ENCODE results near the gene TMEM167A. TPM values are rescaled to one million over a fixed set of nuclear protein-coding genes. Genes with fewer than 3 reads are reported as not detected.

TMEM167A gene
- total and polyA plus RNA-seq, 12 donors, result 23.9 to 164 (median 86.1) TPM

GRCh38 chr5:83055166-83055565, 22.0 kb downstream of the TMEM167A start:
- H3K4me1 ChIP-seq (replicated peaks in 1 of 2), result peaks cover 0 to 10% of the 10 kb centered on the region in 2 donors
- TF ChIP-seq POLR2A (IDR thresholded peaks at IDR 0.05), result no peak
- intact Hi-C loops (cut with DNase I), result no loop called here

GRCh38 chr5:83050723-83051340, 26.4 kb downstream of the TMEM167A start:
- Histone ChIP-seq H3K4me1 (replicated peaks in 1 of 2) (no peaks in the 10 kb centered on the region), H3K9me3 (replicated peaks in 1 of 3) (no peaks in the 10 kb centered on the region), H3K27ac (no peak overlapping the region), H3K36me3 (replicated peaks in 1 of 2) (no peaks in the 10 kb centered on the region), H3K27me3 (no peaks in the 10 kb centered on the region), H3K4me3 (no peak overlapping the region)
- TF ChIP-seq POLR2A (IDR thresholded peaks at IDR 0.05) (no peak), CTCF (IDR thresholded peaks at IDR 0.05) (no peak)
- 94 to 98% (median 96%) methylated on average over 4 of the region's 4 CpGs for WGBS, 4 donors
- intact Hi-C loops (cut with DNase I), result no loop called here
- no peak for DNase-seq

More at GRCh38 chr5:83055166-83055565, 22.0 kb downstream of the TMEM167A start:
- DNase-seq, result no peak
- Histone ChIP-seq H3K27me3 (no peaks in the 10 kb centered on the region), H3K4me3 (no peak overlapping the region), H3K27ac (no peak overlapping the region), H3K9me3 (replicated peaks in 1 of 3) (no peaks in the 10 kb centered on the region), H3K36me3 (replicated peaks in 1 of 2) (no peaks in the 10 kb centered on the region)
- WGBS, 4 donors, result 86 to 92% (median 88%) methylated on average over 2 of the region's 2 CpGs

GRCh38 chr5:83049370-83049885, 27.8 kb downstream of the TMEM167A start:
- Histone ChIP-seq H3K4me1 (replicated peaks in 1 of 2) (no peaks in the 10 kb centered on the region), H3K9me3 (replicated peaks in 1 of 3) (no peaks in the 10 kb centered on the region), H3K4me3 (no peak overlapping the region), H3K27ac (no peak overlapping the region), H3K27me3 (no peaks in the 10 kb centered on the region), H3K36me3 (replicated peaks in 1 of 2) (no peaks in the 10 kb centered on the region)
- no peak for DNase-seq
- intact Hi-C loops (cut with DNase I), result no loop called here
- TF ChIP-seq CTCF (IDR thresholded peaks at IDR 0.05) (no peak), POLR2A (IDR thresholded peaks at IDR 0.05) (no peak)
- 78 to 81% (median 79%) methylated on average over 3 of the region's 3 CpGs for WGBS, 4 donors

- H3K9me3 ChIP-seq (replicated peaks in 1 of 3), result no peaks in the 10 kb centered on the region
- DNase-seq, result no peak
- no peaks in the 10 kb centered on the region for H3K27me3 ChIP-seq
- no peak overlapping the region for H3K27ac ChIP-seq
- intact Hi-C loops (cut with DNase I), result no loop called here
- H3K4me3 ChIP-seq, result no peak overlapping the region
- H3K36me3 ChIP-seq (replicated peaks in 1 of 2), result no peaks in the 10 kb centered on the region
- no peaks in the 10 kb centered on the region for H3K4me1 ChIP-seq (replicated peaks in 1 of 2)
- TF ChIP-seq CTCF (IDR thresholded peaks at IDR 0.05) (no peak), POLR2A (IDR thresholded peaks at IDR 0.05) (no peak)
- WGBS, 4 donors, result 86 to 98% (median 91%) methylated on average over 2 of the region's 2 CpGs
Observed at GRCh38 chr5:83048811-83049210, 28.4 kb downstream of the TMEM167A start.

- Histone ChIP-seq H3K4me1 (replicated peaks in 1 of 2) (no peaks in the 10 kb centered on the region), H3K27ac (no peak overlapping the region), H3K4me3 (no peak overlapping the region), H3K36me3 (replicated peaks in 1 of 2) (no peaks in the 10 kb centered on the region), H3K9me3 (replicated peaks in 1 of 3) (no peaks in the 10 kb centered on the region), H3K27me3 (no peaks in the 10 kb centered on the region)
- TF ChIP-seq POLR2A (IDR thresholded peaks at IDR 0.05) (no peak), CTCF (IDR thresholded peaks at IDR 0.05) (no peak)
- DNase-seq, result no peak
- intact Hi-C loops (cut with DNase I), result no loop called here
- WGBS, 4 donors, result 58 to 85% (median 78%) methylated on average over 3 of the region's 3 CpGs
Observed at GRCh38 chr5:83048277-83048676, 28.9 kb downstream of the TMEM167A start.
